Mesodermal cell (in vitro differentiated cells): ENCODE results near the gene TMPRSS6.
A peak's percentile ranks its signal among the peaks of the same experiment; 100 is the strongest.

Source experiments
- H3K27ac ChIP-seq: 2 replicates; pipeline ENCODE4 v1.7.0; 2013; ENCODE audit warnings: mild to moderate bottlenecking, low read depth, low read length, moderate library complexity; ENCODE audit not compliant: severe bottlenecking
- H3K36me3 ChIP-seq: 2 replicates; pipeline ENCODE4 v1.7.1; 2013; ENCODE audit warnings: mild to moderate bottlenecking, low read length, moderate library complexity; ENCODE audit not compliant: control insufficient read depth, insufficient read depth
- H3K4me1 ChIP-seq: one replicate; pipeline ENCODE4 v1.7.1; 2013; ENCODE audit warnings: mild to moderate bottlenecking, low read length; ENCODE audit not compliant: insufficient read depth, control insufficient read depth, poor library complexity, severe bottlenecking
- H3K4me3 ChIP-seq: 2 replicates; pipeline ENCODE4 v1.7.0; 2013; ENCODE audit warnings: low read length, control low read depth, mild to moderate bottlenecking; ENCODE audit not compliant: insufficient read depth, poor library complexity, severe bottlenecking; ENCODE audit errors: extremely low read depth
- H3K9me3 ChIP-seq: 2 replicates; pipeline ENCODE4 v1.7.1; 2013; ENCODE audit warnings: mild to moderate bottlenecking, low read length, moderate library complexity; ENCODE audit not compliant: control insufficient read depth
- WGBS, 2 experiments: methylation state at CpG; one replicate each; pipeline ENCODE4 v1.1.5; 2013; ENCODE audit warnings: missing lambda C conversion rate in 2 of 2; ENCODE audit not compliant: insufficient coverage in 2 of 2; 5-methylcytosine and 5-hydroxymethylcytosine counted together

The TMPRSS6 gene

GRCh38 chr22:37148742-37149665 lies 39.5 kb upstream of the TMPRSS6 start:
- peaks cover 12% of the 10 kb centered on the region for H3K4me1 ChIP-seq

GRCh38 chr22:37148031-37148651 lies 38.6 kb upstream of the TMPRSS6 start:
- no peak overlapping the region for H3K4me3 ChIP-seq
- WGBS, 2 experiments = 76 to 82% methylated on average over 15 to 17 of the region's 17 CpGs
- no peak overlapping the region for H3K27ac ChIP-seq
- peaks cover 12% of the 10 kb centered on the region for H3K4me1 ChIP-seq
- H3K36me3 ChIP-seq = no peaks in the 10 kb centered on the region
- peaks cover 9% of the 10 kb centered on the region for H3K9me3 ChIP-seq

More at GRCh38 chr22:37148742-37149665, 39.5 kb upstream of the TMPRSS6 start:
- WGBS, 2 experiments = 94 to 96% methylated on average over 7 to 10 of the region's 17 CpGs
- no peaks in the 10 kb centered on the region for H3K36me3 ChIP-seq
- H3K27ac ChIP-seq = no peak overlapping the region
- peak overlapping the region; percentile 2 for H3K4me3 ChIP-seq
- H3K9me3 ChIP-seq = peaks cover 9% of the 10 kb centered on the region

- peaks cover 12% of the 10 kb centered on the region for H3K4me1 ChIP-seq
- WGBS, 2 experiments = 91 to 95% methylated on average over 9 to 11 of the region's 12 CpGs
- H3K4me3 ChIP-seq = no peak overlapping the region
- H3K9me3 ChIP-seq = peaks cover 9% of the 10 kb centered on the region
- H3K36me3 ChIP-seq = no peaks in the 10 kb centered on the region
- H3K27ac ChIP-seq = no peak overlapping the region
Measured at GRCh38 chr22:37147186-37147990, 37.9 kb upstream of the TMPRSS6 start.

- Histone ChIP-seq H3K9me3 (peaks cover 7% of the 10 kb centered on the region), H3K4me3 (no peak overlapping the region), H3K36me3 (no peaks in the 10 kb centered on the region), H3K27ac (no peak overlapping the region), H3K4me1 (peaks cover 12% of the 10 kb centered on the region)
- 92 to 93% methylated on average over 11 to 14 of the region's 16 CpGs for WGBS, 2 experiments
Measured at GRCh38 chr22:37146507-37147180, 37.1 kb upstream of the TMPRSS6 start.

- Histone ChIP-seq H3K4me1 (peaks cover 12% of the 10 kb centered on the region), H3K9me3 (peaks cover under 1% of the 10 kb centered on the region), H3K36me3 (no peaks in the 10 kb centered on the region), H3K4me3 (no peak overlapping the region), H3K27ac (no peak overlapping the region)
- WGBS, 2 experiments = 82 to 87% methylated on average over 5 to 6 of the region's 6 CpGs
Measured at GRCh38 chr22:37146051-37146385, 36.5 kb upstream of the TMPRSS6 start.

GRCh38 chr22:37145180-37146050 lies 35.9 kb upstream of the TMPRSS6 start:
- 63 to 73% methylated on average over 15 to 16 of the region's 17 CpGs for WGBS, 2 experiments
- no peak overlapping the region for H3K27ac ChIP-seq
- peaks cover 12% of the 10 kb centered on the region for H3K4me1 ChIP-seq
- H3K4me3 ChIP-seq = no peak overlapping the region
- no peaks in the 10 kb centered on the region for H3K9me3 ChIP-seq
- no peaks in the 10 kb centered on the region for H3K36me3 ChIP-seq

- peaks cover 5% of the 10 kb centered on the region for H3K4me1 ChIP-seq
- no peak overlapping the region for H3K4me3 ChIP-seq
- H3K9me3 ChIP-seq = no peaks in the 10 kb centered on the region
- H3K27ac ChIP-seq = no peak overlapping the region
- WGBS, 2 experiments = 85 to 91% methylated on average over 8 to 10 of the region's 10 CpGs
- no peaks in the 10 kb centered on the region for H3K36me3 ChIP-seq
Measured at GRCh38 chr22:37144180-37144554, 34.7 kb upstream of the TMPRSS6 start.

- Histone ChIP-seq H3K36me3 (no peaks in the 10 kb centered on the region), H3K27ac (no peak overlapping the region), H3K4me3 (no peak overlapping the region), H3K4me1 (no peaks in the 10 kb centered on the region), H3K9me3 (no peaks in the 10 kb centered on the region)
- WGBS, 2 experiments = 87 to 93% methylated on average over 5 of the region's 6 CpGs
Measured at GRCh38 chr22:37141971-37142370, 32.5 kb upstream of the TMPRSS6 start.

GRCh38 chr22:37141476-37141875 lies 32.0 kb upstream of the TMPRSS6 start:
- H3K4me3 ChIP-seq = no peak overlapping the region
- no peak overlapping the region for H3K27ac ChIP-seq
- WGBS, 2 experiments = 89 to 90% methylated on average over 9 to 10 of the region's 10 CpGs
- H3K36me3 ChIP-seq = no peaks in the 10 kb centered on the region
- H3K9me3 ChIP-seq = no peaks in the 10 kb centered on the region
- no peaks in the 10 kb centered on the region for H3K4me1 ChIP-seq
